ENCODE data around the gene GNPTAB.

- TF ChIP-seq CTCF (conservative IDR thresholded peaks at IDR 0.05; ENCODE audit: low read depth, low read length) (no peak), NFE2L2 (IDR thresholded peaks at IDR 0.05; ENCODE audit: low read depth, low read length) (no peak), POLR2A (IDR thresholded peaks at IDR 0.05; ENCODE audit: low read depth, low read length) (no peak), RAD21 (IDR thresholded peaks at IDR 0.05; ENCODE audit: low read length) (no peak)
Observed at GRCh38 chr12:101706403-101706802, 124.4 kb downstream of the GNPTAB start.
